IPS-20b (cell line): Measurements from ENCODE around the gene VMO1.

ENCODE experiments used
- H3K27ac ChIP-seq: one replicate; pipeline ENCODE4 v1.5.1; 2013; ENCODE audit warnings: low read length
- H3K27me3 ChIP-seq: 2 replicates; pipeline ENCODE4 v1.6.1; 2013; ENCODE audit warnings: mild to moderate bottlenecking, low read length, inconsistent platforms; ENCODE audit not compliant: insufficient read depth
- H3K36me3 ChIP-seq: 2 replicates; pipeline ENCODE4 v1.6.1; 2013; ENCODE audit warnings: low read depth, mild to moderate bottlenecking, inconsistent platforms, low read length, moderate library complexity; ENCODE audit not compliant: insufficient read depth
- H3K4me1 ChIP-seq: 2 replicates; pipeline ENCODE4 v1.6.1; 2013; ENCODE audit warnings: mild to moderate bottlenecking, control low read depth, inconsistent platforms, low read length, moderate library complexity; ENCODE audit not compliant: insufficient read depth
- H3K4me3 ChIP-seq: 2 replicates; pipeline ENCODE4 v1.5.1; 2013; ENCODE audit warnings: mild to moderate bottlenecking, low read length, inconsistent platforms
- H3K9ac ChIP-seq: 2 replicates; pipeline ENCODE4 v1.6.1; 2013; ENCODE audit warnings: low read depth, mild to moderate bottlenecking, inconsistent platforms, low read length, moderate library complexity
- H3K9me3 ChIP-seq: 2 replicates; pipeline ENCODE4 v1.6.1; 2013; ENCODE audit warnings: mild to moderate bottlenecking, low read depth, low read length, inconsistent platforms; ENCODE audit not compliant: insufficient read depth

VMO1 gene

GRCh38 chr17:4747847-4748246 is 38.3 kb downstream of the VMO1 start:
- no peak overlapping the region for H3K27ac ChIP-seq
- H3K4me1 ChIP-seq: no peaks in the 10 kb centered on the region; the same call in 1 of the 2 replicates
- no peaks in the 10 kb centered on the region for H3K9me3 ChIP-seq
- no peak overlapping the region for H3K9ac ChIP-seq
- no peak overlapping the region for H3K4me3 ChIP-seq
- H3K27me3 ChIP-seq: peaks cover 30% of the 10 kb centered on the region
- H3K36me3 ChIP-seq: no peaks in the 10 kb centered on the region

- H3K27me3 ChIP-seq: peaks cover 56% of the 10 kb centered on the region
Measured at GRCh38 chr17:4744999-4745969, 40.9 kb downstream of the VMO1 start.

GRCh38 chr17:4743898-4744297 is 42.3 kb downstream of the VMO1 start:
- Histone ChIP-seq H3K9me3 (no peaks in the 10 kb centered on the region), H3K4me1 (no peaks in the 10 kb centered on the region; the same call in 1 of the 2 replicates), H3K4me3 (no peak overlapping the region), H3K36me3 (no peaks in the 10 kb centered on the region), H3K27ac (no peak overlapping the region), H3K27me3 (peaks cover 70% of the 10 kb centered on the region), H3K9ac (no peak overlapping the region)

More at GRCh38 chr17:4744999-4745969, 40.9 kb downstream of the VMO1 start:
- peak overlapping the region; percentile 58; the same call in 1 of the 2 replicates for H3K9ac ChIP-seq
- no peaks in the 10 kb centered on the region for H3K9me3 ChIP-seq
- H3K36me3 ChIP-seq: no peaks in the 10 kb centered on the region
- H3K27ac ChIP-seq: no peak overlapping the region
- H3K4me3 ChIP-seq: peak overlapping the region; percentile 76
- H3K4me1 ChIP-seq: no peaks in the 10 kb centered on the region; the same call in 1 of the 2 replicates

- Histone ChIP-seq H3K36me3 (no peaks in the 10 kb centered on the region), H3K4me1 (peaks cover 1% of the 10 kb centered on the region; the same call in 1 of the 2 replicates), H3K4me3 (no peak overlapping the region), H3K9ac (no peak overlapping the region), H3K9me3 (no peaks in the 10 kb centered on the region), H3K27ac (no peak overlapping the region), H3K27me3 (peaks cover 77% of the 10 kb centered on the region)
Measured at GRCh38 chr17:4743216-4743615, 42.9 kb downstream of the VMO1 start.

- Histone ChIP-seq H3K9ac (no peak overlapping the region), H3K27ac (no peak overlapping the region), H3K4me1 (peaks cover 4% of the 10 kb centered on the region; the same call in 1 of the 2 replicates), H3K9me3 (no peaks in the 10 kb centered on the region), H3K4me3 (no peak overlapping the region), H3K36me3 (no peaks in the 10 kb centered on the region), H3K27me3 (peaks cover 83% of the 10 kb centered on the region)
Measured at GRCh38 chr17:4742629-4743028, 43.5 kb downstream of the VMO1 start.

- Histone ChIP-seq H3K4me3 (no peak overlapping the region), H3K4me1 (peaks cover 4% of the 10 kb centered on the region; the same call in 1 of the 2 replicates), H3K27me3 (peaks cover 88% of the 10 kb centered on the region), H3K36me3 (no peaks in the 10 kb centered on the region), H3K9me3 (no peaks in the 10 kb centered on the region), H3K9ac (no peak overlapping the region), H3K27ac (no peak overlapping the region)
Measured at GRCh38 chr17:4742133-4742532, 44.0 kb downstream of the VMO1 start.

GRCh38 chr17:4741544-4741943 is 44.6 kb downstream of the VMO1 start:
- Histone ChIP-seq H3K36me3 (no peaks in the 10 kb centered on the region), H3K4me3 (no peak overlapping the region), H3K4me1 (peaks cover 4% of the 10 kb centered on the region; the same call in 1 of the 2 replicates), H3K27ac (no peak overlapping the region), H3K9me3 (no peaks in the 10 kb centered on the region), H3K27me3 (peaks cover 93% of the 10 kb centered on the region), H3K9ac (no peak overlapping the region)

GRCh38 chr17:4740584-4740983 is 45.6 kb downstream of the VMO1 start:
- Histone ChIP-seq H3K4me1 (peaks cover 4% of the 10 kb centered on the region; the same call in 1 of the 2 replicates), H3K9me3 (no peaks in the 10 kb centered on the region), H3K27ac (no peak overlapping the region), H3K36me3 (no peaks in the 10 kb centered on the region), H3K4me3 (no peak overlapping the region), H3K27me3 (peaks cover 98% of the 10 kb centered on the region), H3K9ac (no peak overlapping the region)

- Histone ChIP-seq H3K27ac (no peak overlapping the region), H3K9me3 (no peaks in the 10 kb centered on the region), H3K27me3 (peaks cover 93% of the 10 kb centered on the region), H3K9ac (no peak overlapping the region), H3K4me1 (peaks cover 4% of the 10 kb centered on the region; the same call in 1 of the 2 replicates), H3K4me3 (peak overlapping the region; percentile 65; the same call in 1 of the 2 replicates), H3K36me3 (no peaks in the 10 kb centered on the region)
Measured at GRCh38 chr17:4740025-4740351, 46.2 kb downstream of the VMO1 start.

- Histone ChIP-seq H3K9me3 (no peaks in the 10 kb centered on the region), H3K27ac (no peak within 1 kb of the TSS), H3K27me3 (peaks cover 87% of the 10 kb centered on the region), H3K9ac (no peak within 1 kb of the TSS), H3K4me3 (peak within 1 kb of the TSS; percentile 65), H3K4me1 (peaks cover 4% of the 10 kb centered on the region; the same call in 1 of the 2 replicates), H3K36me3 (no peaks in the 10 kb centered on the region)
Measured at GRCh38 chr17:4739122-4740024, 46.8 kb downstream of the VMO1 start, which contains the start of the genes CXCL16 and ZMYND15. Gene CXCL16, minus strand, starts transcription at chr17:4739928. Its CDS starts 589 bp downstream, at chr17:4739339. Gene ZMYND15, plus strand, starts transcription at chr17:4739833. Its CDS starts 716 bp downstream, at chr17:4740549.
